ENCODE data around the gene HOXB6. TPM values are rescaled to one million over a fixed set of nuclear protein-coding genes. Genes with fewer than 3 reads are reported as not detected.

HOXB6 gene
- total RNA-seq, 4 donors from 2014 or later, result 0.54 to 4.2 (median 1.3) TPM

DNA sequence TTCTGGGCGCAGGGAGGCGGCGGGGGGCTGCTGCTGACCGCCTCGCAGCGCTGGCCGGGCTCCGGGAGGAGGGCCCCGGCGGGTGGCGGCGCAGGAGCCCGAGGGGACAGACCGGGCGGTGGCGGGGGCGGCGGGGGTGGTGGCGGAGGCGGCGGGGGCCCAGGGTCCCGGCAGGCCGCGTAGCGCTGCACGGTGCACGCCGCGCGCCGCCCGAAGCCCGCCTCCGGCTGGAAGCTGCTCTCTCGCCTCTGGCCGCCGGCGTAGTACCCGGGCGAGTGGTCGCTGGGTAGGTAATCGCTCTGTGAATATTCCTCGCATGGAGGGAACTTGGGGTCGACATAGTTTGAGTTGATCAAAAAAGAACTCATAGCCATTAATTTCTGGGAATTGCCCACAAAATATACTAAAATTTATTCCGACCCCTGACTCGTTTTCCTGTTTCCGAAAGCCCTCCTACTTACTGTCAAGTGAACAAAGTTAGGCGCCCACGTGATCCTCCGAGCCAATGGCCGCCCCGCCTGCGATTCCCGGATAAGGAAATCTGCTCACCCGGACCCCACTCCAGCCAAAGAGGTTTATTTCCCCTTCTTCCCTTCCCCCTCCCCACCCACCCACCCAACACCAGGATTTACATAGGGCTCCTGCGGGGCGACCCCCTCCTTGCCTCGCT lies 26.7 kb downstream of the HOXB6 start, which contains the start of gene HOXB4:
HOXB4 (minus strand) TSS at position 405 of the 670 bp plus-strand sequence; CDS start at position 374, 31 bp downstream.
- DNase-seq, result peak; percentile 41 to 45
- 2% methylated on average over 30 to 33 of the region's 58 CpGs for WGBS, 2 donors
- H3K36me3 ChIP-seq, result no peaks in the 10 kb centered on the region
- peak within 1 kb of the TSS in 2 of 3 donors; percentile 21 to 33 for H3K27ac ChIP-seq
- H3K9me3 ChIP-seq, result no peaks in the 10 kb centered on the region
- TF ChIP-seq, protein P1, sequence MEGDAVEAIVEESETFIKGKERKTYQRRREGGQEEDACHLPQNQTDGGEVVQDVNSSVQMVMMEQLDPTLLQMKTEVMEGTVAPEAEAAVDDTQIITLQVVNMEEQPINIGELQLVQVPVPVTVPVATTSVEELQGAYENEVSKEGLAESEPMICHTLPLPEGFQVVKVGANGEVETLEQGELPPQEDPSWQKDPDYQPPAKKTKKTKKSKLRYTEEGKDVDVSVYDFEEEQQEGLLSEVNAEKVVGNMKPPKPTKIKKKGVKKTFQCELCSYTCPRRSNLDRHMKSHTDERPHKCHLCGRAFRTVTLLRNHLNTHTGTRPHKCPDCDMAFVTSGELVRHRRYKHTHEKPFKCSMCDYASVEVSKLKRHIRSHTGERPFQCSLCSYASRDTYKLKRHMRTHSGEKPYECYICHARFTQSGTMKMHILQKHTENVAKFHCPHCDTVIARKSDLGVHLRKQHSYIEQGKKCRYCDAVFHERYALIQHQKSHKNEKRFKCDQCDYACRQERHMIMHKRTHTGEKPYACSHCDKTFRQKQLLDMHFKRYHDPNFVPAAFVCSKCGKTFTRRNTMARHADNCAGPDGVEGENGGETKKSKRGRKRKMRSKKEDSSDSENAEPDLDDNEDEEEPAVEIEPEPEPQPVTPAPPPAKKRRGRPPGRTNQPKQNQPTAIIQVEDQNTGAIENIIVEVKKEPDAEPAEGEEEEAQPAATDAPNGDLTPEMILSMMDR (IDR thresholded peaks at IDR 0.05), result no peak
- TF ChIP-seq POLR2A (IDR thresholded peaks at IDR 0.05), result no peak
- H3K27me3 ChIP-seq, result peaks cover 77% of the 10 kb centered on the region
- intact Hi-C loops (cut with DNase I), result no loop called here
- H3K4me1 ChIP-seq, result peaks cover 0 to 20% of the 10 kb centered on the region in 2 donors
- H3K4me3 ChIP-seq (replicated peaks in 1 of 3), result peak within 1 kb of the TSS in 1 of 3 donors; percentile 24

DNA sequence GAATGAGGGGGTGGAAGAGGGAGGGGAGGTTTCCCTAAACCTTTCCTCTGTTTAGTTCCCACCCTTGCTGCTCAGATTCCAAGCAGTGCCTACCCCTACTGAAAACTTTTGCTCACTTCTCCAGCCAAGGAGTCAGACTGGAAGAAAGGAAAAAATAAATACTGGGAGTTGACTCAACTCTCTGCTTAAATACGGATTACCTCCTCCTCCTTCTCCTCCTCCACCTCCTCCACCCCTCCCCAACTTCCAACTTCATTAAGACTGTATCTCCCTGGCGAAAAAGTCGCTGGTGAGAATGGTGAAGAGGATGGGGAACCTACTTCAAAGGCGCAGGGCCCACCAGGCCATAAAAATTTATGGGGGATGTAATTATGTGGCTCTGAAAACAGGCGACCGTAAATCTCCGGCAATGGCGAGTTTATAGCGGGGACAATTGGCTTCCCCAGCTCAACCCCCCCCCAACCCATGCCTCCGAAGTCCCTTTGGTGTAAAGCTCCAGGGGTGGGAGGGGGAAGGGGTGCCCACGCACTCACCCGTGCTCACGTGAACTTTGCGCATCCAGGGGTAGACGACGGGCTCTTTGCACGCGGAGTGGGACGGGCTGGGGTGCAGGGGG lies 27.3 kb downstream of the HOXB6 start:
- DNase-seq, result no peak
- Histone ChIP-seq H3K9me3 (no peaks in the 10 kb centered on the region), H3K4me1 (peaks cover 0 to 18% of the 10 kb centered on the region in 2 donors), H3K4me3 (replicated peaks in 1 of 3) (peak overlapping the region in 1 of 3 donors; percentile 24), H3K27ac (peak overlapping the region in 2 of 3 donors; percentile 21 to 33), H3K27me3 (peaks cover 72% of the 10 kb centered on the region), H3K36me3 (no peaks in the 10 kb centered on the region)
- 3 to 7% methylated on average over 16 to 19 of the region's 19 CpGs for WGBS, 2 donors
- no peak for TF ChIP-seq POLR2A (IDR thresholded peaks at IDR 0.05)
- TF ChIP-seq, protein P1 (IDR thresholded peaks at IDR 0.05), result no peak
- intact Hi-C loops (cut with DNase I), result no loop called here

DNA sequence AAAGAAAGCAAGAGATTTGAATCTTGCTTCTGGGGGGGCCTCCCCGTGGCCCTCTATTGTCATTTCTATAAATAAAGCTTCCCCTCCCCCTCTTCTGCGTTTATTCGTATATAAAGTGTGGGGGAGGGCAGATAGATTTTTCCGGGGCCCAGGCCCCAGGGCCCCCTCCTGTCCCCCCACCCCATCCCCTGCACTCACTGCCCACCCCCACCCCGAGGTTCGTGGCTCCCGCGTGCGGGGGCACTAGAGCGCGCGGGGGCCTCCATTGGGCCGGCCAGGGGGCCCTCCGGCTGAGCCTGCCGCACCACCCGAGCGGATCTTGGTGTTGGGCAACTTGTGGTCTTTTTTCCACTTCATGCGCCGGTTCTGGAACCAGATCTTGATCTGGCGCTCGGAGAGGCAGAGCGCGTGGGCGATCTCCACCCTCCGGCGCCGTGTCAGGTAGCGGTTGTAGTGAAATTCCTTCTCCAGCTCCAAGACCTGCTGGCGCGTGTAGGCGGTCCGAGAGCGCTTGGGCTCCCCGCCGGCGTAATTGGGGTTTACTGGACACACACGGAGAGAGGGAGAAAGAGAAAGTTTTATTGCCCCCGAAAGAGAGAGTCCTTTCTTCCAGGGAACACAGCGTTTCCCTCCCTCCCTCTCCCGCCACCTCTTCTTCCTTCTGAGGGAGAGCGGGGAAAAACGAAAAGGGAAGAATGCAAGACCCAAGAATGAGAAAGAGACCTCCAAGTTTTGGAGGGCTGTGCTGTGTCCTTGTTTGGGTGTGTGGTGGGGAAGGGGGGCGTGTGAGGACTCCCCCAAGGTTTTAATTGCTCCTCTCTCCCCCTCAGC lies 28.1 kb downstream of the HOXB6 start:
- H3K9me3 ChIP-seq, result no peaks in the 10 kb centered on the region
- peak overlapping the region in 2 of 3 donors; percentile 33 to 61 for H3K27ac ChIP-seq
- H3K27me3 ChIP-seq, result peaks cover 70% of the 10 kb centered on the region
- no peaks in the 10 kb centered on the region for H3K36me3 ChIP-seq
- 11 to 14% methylated on average over 29 to 30 of the region's 43 CpGs for WGBS, 2 donors
- peak; percentile 25 to 40 for DNase-seq
- peak overlapping the region in 1 of 3 donors; percentile 24 for H3K4me3 ChIP-seq (replicated peaks in 1 of 3)
- TF ChIP-seq, protein P1 (IDR thresholded peaks at IDR 0.05), result no peak
- TF ChIP-seq POLR2A (IDR thresholded peaks at IDR 0.05), result no peak
- peaks cover 0 to 12% of the 10 kb centered on the region in 2 donors for H3K4me1 ChIP-seq
- intact Hi-C loops (cut with DNase I), result no loop called here

DNA sequence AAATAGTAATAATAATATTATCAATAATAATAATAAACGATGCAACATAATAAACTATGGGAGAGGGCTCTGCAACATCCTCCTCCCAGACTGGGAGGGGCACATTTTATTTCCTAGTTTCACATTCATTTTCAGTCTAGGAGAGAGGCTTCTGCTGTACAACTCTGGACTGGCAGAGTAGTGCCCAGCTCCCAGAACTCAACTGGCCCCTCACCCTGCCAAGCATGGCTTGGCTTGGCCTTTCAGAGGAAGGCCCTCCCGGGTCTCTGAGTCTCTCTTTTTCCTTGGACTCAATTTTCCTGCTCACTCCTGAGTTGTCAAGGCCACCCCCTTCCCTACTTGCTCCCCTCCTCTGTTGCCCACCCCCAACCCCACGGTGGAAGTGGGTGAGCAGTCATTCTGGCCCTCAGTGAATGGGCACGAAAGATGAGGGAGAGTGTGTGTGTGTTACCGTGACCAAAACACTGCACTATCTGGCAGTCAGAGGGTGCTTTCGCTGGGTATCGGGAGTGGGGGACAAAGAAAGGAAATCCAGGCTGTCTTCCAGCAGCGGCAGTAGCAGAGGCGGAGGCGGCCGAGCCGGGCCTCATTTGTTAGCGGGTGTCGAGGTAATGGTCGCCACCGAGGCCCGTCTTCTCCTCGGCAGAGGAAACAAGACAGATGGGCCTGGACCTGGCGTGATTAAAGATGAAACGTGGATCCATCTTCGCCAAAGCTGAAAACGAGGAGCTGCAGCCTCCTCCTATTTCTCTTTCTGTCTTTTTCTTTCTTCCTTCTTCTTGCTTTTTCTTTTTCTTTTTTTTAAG lies 28.9 kb downstream of the HOXB6 start:
- no peak overlapping the region for H3K4me3 ChIP-seq (replicated peaks in 1 of 3)
- H3K9me3 ChIP-seq, result no peaks in the 10 kb centered on the region
- DNase-seq, result no peak
- TF ChIP-seq, protein P1 (IDR thresholded peaks at IDR 0.05), result no peak
- no peak for TF ChIP-seq POLR2A (IDR thresholded peaks at IDR 0.05)
- H3K36me3 ChIP-seq, result no peaks in the 10 kb centered on the region
- peaks cover 64% of the 10 kb centered on the region for H3K27me3 ChIP-seq
- H3K27ac ChIP-seq, result peak overlapping the region in 2 of 3 donors; percentile 12 to 61
- H3K4me1 ChIP-seq, result peaks cover 0 to 12% of the 10 kb centered on the region in 2 donors
- 12 to 15% methylated on average over 22 of the region's 22 CpGs for WGBS, 2 donors
- intact Hi-C loops (cut with DNase I), result no loop called here

All from thyroid gland (tissue), 4 donors.